Measurements from ENCODE around the gene HSD11B1. TPM values are rescaled to one million over a fixed set of nuclear protein-coding genes. Genes with fewer than 3 reads are reported as not detected.

Gene HSD11B1
- total and polyA plus RNA-seq, 2 donors (not counting 1 experiment from before 2014, with no cell fraction given) = 7.1 to 31.5 TPM

GRCh38 chr1:209674957-209675564 lies 29.6 kb upstream of the HSD11B1 start, which contains the start of gene G0S2:
G0S2 (plus strand) TSS chr1:209675412; CDS start chr1:209675685, 273 bp downstream.
- no peak within 1 kb of the TSS for H3K27ac ChIP-seq (ENCODE audit: insufficient read depth, low read length)
- H3K27me3 ChIP-seq (ENCODE audit: control insufficient read depth, insufficient read depth, low read length) = no peaks in the 10 kb centered on the region
- H3K79me2 ChIP-seq (ENCODE audit: control insufficient read depth, insufficient read depth, low read length) = no peaks in the 10 kb centered on the region
- H3K9me3 ChIP-seq (ENCODE audit: control insufficient read depth, insufficient read depth, low read depth, low read length) = no peaks in the 10 kb centered on the region
- H3K4me2 ChIP-seq (ENCODE audit: extremely low read depth, insufficient read depth, low read length) = peak within 1 kb of the TSS; percentile 93
- H2AFZ ChIP-seq (ENCODE audit: low read length) = peak within 1 kb of the TSS; percentile 90
- no peaks in the 10 kb centered on the region for H3K36me3 ChIP-seq (ENCODE audit: control insufficient read depth, insufficient read depth, low read length)
- no peak for TF ChIP-seq CTCF (conservative IDR thresholded peaks at IDR 0.05 in 1 of 2, IDR thresholded peaks at IDR 0.05 in 1 of 2; ENCODE audit: low read depth in 1 of 2, low read length in 2 of 2)
- no peak for TF ChIP-seq EZH2 (IDR thresholded peaks at IDR 0.05; ENCODE audit: low read length, missing control alignments)
- peaks cover 9% of the 10 kb centered on the region for H3K4me1 ChIP-seq (ENCODE audit: control insufficient read depth, extremely low read depth, insufficient read depth, low read length)
- peak within 1 kb of the TSS; percentile 10 for H3K9ac ChIP-seq (ENCODE audit: insufficient read depth, low read length)
- H3K4me3 ChIP-seq (replicated peaks in 1 of 4; ENCODE audit: control extremely low read depth in 1 of 4, insufficient read depth in 1 of 4, low read depth in 3 of 4, low read length in 4 of 4) = peak within 1 kb of the TSS; percentile 55 to 77 (median 64)
- DNase-seq (ENCODE audit: low read depth in 2 of 2) = peak; percentile 39 to 87
- H4K20me1 ChIP-seq (ENCODE audit: control insufficient read depth, extremely low read depth, insufficient read depth, low read length) = no peaks in the 10 kb centered on the region

- Histone ChIP-seq H2AFZ (ENCODE audit: low read length) (peak overlapping the region; percentile 90), H3K79me2 (ENCODE audit: control insufficient read depth, insufficient read depth, low read length) (no peaks in the 10 kb centered on the region), H3K4me2 (ENCODE audit: extremely low read depth, insufficient read depth, low read length) (peak overlapping the region; percentile 93), H3K4me1 (ENCODE audit: control insufficient read depth, extremely low read depth, insufficient read depth, low read length) (peaks cover 9% of the 10 kb centered on the region), H4K20me1 (ENCODE audit: control insufficient read depth, extremely low read depth, insufficient read depth, low read length) (no peaks in the 10 kb centered on the region), H3K27me3 (ENCODE audit: control insufficient read depth, insufficient read depth, low read length) (no peaks in the 10 kb centered on the region), H3K36me3 (ENCODE audit: control insufficient read depth, insufficient read depth, low read length) (no peaks in the 10 kb centered on the region), H3K9ac (ENCODE audit: insufficient read depth, low read length) (no peak overlapping the region), H3K4me3 (replicated peaks in 1 of 4; ENCODE audit: control extremely low read depth in 1 of 4, insufficient read depth in 1 of 4, low read depth in 3 of 4, low read length in 4 of 4) (peak overlapping the region; percentile 55 to 77 (median 64)), H3K27ac (ENCODE audit: insufficient read depth, low read length) (no peak overlapping the region), H3K9me3 (ENCODE audit: control insufficient read depth, insufficient read depth, low read depth, low read length) (no peaks in the 10 kb centered on the region)
- peak; percentile 41 to 43 for DNase-seq (ENCODE audit: low read depth in 2 of 2)
- TF ChIP-seq CTCF (conservative IDR thresholded peaks at IDR 0.05 in 1 of 2, IDR thresholded peaks at IDR 0.05 in 1 of 2; ENCODE audit: low read depth in 1 of 2, low read length in 2 of 2) (no peak), EZH2 (IDR thresholded peaks at IDR 0.05; ENCODE audit: low read length, missing control alignments) (no peak)
Observed at GRCh38 chr1:209675565-209676154, 29.0 kb upstream of the HSD11B1 start.

GRCh38 chr1:209678981-209679539 lies 25.6 kb upstream of the HSD11B1 start:
- Histone ChIP-seq H3K27me3 (ENCODE audit: control insufficient read depth, insufficient read depth, low read length) (no peaks in the 10 kb centered on the region), H3K4me3 (replicated peaks in 1 of 4; ENCODE audit: control extremely low read depth in 1 of 4, insufficient read depth in 1 of 4, low read depth in 3 of 4, low read length in 4 of 4) (no peak overlapping the region), H3K79me2 (ENCODE audit: control insufficient read depth, insufficient read depth, low read length) (no peaks in the 10 kb centered on the region), H2AFZ (ENCODE audit: low read length) (no peak overlapping the region), H3K4me1 (ENCODE audit: control insufficient read depth, extremely low read depth, insufficient read depth, low read length) (peaks cover 6% of the 10 kb centered on the region), H3K4me2 (ENCODE audit: extremely low read depth, insufficient read depth, low read length) (no peak overlapping the region), H3K27ac (ENCODE audit: insufficient read depth, low read length) (no peak overlapping the region), H3K9ac (ENCODE audit: insufficient read depth, low read length) (no peak overlapping the region), H3K9me3 (ENCODE audit: control insufficient read depth, insufficient read depth, low read depth, low read length) (no peaks in the 10 kb centered on the region), H4K20me1 (ENCODE audit: control insufficient read depth, extremely low read depth, insufficient read depth, low read length) (no peaks in the 10 kb centered on the region), H3K36me3 (ENCODE audit: control insufficient read depth, insufficient read depth, low read length) (no peaks in the 10 kb centered on the region)
- DNase-seq (ENCODE audit: low read depth in 2 of 2) = no peak
- TF ChIP-seq CTCF (conservative IDR thresholded peaks at IDR 0.05 in 1 of 2, IDR thresholded peaks at IDR 0.05 in 1 of 2; ENCODE audit: low read depth in 1 of 2, low read length in 2 of 2) (no peak), EZH2 (IDR thresholded peaks at IDR 0.05; ENCODE audit: low read length, missing control alignments) (no peak)
